Anterior cingulate cortex (tissue), 58 donors: Measurements from ENCODE around the gene NCAM2.

Experiments used
- DNase-seq, 58 donors: peaks; one replicate each; lab custom pipeline; 2025; lab: John Stamatoyannopoulos, UW

NCAM2 gene

DNA sequence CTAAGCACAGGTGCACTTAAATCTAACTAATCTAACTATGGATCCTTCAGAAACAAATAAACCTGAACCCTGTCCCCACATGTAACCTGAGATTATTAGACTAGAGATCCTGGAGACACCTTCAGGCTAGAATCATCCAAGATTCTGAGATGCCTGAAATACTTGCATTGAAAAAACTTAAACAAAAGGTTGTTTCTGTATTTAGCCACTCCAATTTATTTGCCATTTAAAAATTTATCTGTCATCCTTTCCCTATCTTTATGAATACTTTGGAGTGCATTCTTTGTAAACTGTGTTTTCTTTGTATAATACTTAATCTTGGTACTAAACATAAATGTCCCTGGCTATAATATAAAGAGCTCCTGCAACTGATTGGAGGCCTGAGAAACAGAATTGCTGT is 270.7 kb downstream of the NCAM2 start:
- DNase-seq, result no peak

GRCh38 chr21:21279193-21279901 is 281.1 kb downstream of the NCAM2 start:
- no peak for DNase-seq

- DNase-seq, result no peak
These were observed 285.6 kb downstream of the NCAM2 start for GRCh38 chr21:21283810-21284209.

DNA sequence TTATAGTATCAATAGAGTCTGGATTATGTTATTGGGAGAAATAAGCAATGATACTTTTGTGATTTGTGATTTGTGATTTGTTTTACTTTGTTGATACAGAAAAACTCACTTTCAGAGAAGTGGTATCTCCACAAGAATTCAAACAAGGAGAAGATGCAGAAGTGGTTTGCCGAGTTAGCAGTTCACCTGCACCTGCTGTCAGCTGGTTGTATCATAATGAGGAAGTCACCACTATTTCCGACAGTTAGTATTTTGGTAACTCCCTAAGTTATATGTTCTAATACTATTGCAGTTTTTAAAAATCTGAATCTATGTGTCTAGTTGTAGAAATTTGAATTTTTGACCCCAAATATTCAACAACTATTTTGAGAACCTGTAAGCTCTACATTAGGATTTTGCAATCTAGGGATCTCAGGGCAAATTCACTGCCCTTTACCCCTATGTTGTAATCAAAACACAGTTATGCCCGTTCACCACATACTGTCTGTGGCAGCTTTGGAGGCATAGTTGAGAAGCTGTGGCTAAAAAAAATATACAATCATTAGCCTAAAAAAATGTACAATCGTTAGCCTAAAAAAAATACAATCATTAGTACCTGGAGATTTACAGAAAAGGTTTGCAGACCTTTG is 288.1 kb downstream of the NCAM2 start:
- DNase-seq, result no peak

GRCh38 chr21:21290751-21291150 is 292.5 kb downstream of the NCAM2 start:
- no peak for DNase-seq

- DNase-seq, result no peak
These were observed 293.8 kb downstream of the NCAM2 start for GRCh38 chr21:21291883-21292569.

GRCh38 chr21:21295303-21295702 is 297.1 kb downstream of the NCAM2 start:
- DNase-seq, result no peak

DNA sequence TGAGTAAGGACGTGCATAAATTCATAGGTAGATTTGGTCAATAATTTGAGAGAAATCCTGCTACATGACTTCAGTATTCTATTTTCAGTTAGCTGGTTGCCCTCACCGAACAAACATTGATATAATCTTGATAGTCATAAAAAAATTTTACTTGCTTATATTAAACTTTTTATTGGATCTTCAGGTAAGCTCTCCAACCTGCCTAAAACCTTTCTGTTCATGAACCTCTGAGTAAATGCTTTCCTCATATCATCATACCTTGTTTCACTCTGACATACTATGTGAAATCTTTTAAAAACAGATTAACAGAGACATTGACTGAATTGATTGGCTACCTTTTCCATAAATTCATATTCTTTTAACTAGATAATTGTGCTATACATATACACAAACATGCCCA is 299.0 kb downstream of the NCAM2 start:
- no peak for DNase-seq

DNA sequence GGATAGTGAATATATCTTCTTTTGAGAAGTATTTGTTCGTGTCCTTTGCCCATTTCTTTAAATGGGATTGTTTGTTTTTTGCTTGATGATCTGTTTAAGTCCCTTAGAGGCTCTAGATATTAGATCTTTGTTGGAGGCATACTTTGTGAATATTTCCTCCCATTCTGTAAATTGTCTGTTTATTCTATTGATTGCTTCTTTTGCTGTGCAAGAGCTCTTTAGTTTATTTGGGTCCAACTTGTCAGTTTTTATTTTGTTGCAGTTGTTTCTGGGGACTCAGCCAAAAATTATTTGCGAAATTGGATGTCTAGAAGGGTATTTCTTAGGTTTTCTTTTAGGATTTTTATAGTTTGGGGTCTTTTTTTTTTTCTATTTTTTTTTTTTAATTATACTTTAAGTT is 302.8 kb downstream of the NCAM2 start:
- no peak for DNase-seq

GRCh38 chr21:21309510-21309909 is 311.3 kb downstream of the NCAM2 start:
- DNase-seq, result no peak

GRCh38 chr21:21324297-21324696 is 326.1 kb downstream of the NCAM2 start:
- no peak for DNase-seq

DNA sequence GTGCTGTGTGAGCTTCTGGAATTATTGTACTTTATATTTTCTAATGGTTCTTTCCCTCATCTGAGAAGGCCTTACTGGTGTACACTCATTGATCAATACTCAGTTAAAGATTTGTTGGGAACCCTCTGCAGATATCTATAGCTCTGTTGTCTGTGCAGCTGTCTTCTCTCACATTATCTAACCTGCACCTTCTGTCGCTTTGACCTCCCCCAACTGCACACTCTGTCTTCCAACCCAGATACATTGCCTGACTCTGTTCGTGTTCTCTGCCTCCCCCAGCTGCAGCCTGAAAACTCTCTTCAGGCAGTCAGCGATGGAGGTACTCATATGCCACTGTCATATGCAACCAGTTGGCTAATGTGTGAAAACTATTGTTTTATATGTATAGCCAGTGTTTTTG is 334.3 kb downstream of the NCAM2 start:
- DNase-seq, result peak in 1 of 58 donors; percentile 3

GRCh38 chr21:21341041-21341440 is 342.8 kb downstream of the NCAM2 start:
- DNase-seq, result no peak

DNA sequence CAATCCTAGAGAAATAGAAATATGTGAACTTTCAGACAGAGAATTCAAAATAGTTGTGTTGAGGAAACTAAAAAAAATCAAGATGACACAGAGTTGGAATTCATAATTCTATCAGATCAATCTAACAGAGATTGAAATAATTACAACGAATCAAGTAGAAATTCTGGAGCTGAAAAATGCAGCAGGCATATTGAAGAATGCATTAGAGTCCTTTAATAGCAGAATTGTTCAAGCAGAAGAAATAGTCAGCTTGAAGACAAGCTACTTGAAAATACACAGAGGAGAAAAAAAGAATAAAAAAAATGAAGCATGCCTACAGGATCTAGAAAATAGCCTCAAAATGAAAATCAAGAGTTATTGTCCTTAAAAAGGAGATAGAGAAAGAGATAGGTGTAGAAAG is 347.1 kb downstream of the NCAM2 start:
- no peak for DNase-seq

- no peak for DNase-seq
These were observed 347.7 kb downstream of the NCAM2 start for GRCh38 chr21:21345872-21346271.

GRCh38 chr21:21366277-21366676 is 368.1 kb downstream of the NCAM2 start:
- DNase-seq, result no peak

- no peak for DNase-seq
These were observed 369.4 kb downstream of the NCAM2 start for GRCh38 chr21:21367583-21367982.

- no peak for DNase-seq
These were observed 375.8 kb downstream of the NCAM2 start for GRCh38 chr21:21373969-21374368.

DNA sequence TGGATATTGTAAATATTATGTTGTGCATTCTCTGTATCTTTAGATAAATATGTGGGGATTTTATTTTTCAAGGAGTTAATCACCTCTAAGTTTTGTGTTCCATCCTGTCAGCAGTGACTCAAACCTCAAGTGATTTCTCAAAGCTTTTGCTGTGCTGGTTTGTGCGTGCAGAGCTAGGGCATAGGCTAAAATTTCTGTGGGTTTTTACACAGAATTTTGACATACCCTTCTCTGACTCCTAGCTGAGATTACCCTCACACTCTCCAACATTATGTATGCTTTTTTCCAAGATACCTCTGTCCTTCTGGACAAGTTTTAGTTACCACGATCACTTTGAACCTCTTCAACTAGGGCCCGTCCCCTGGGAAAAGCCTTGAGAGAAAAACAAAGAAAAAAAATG is 384.9 kb downstream of the NCAM2 start:
- DNase-seq, result no peak

GRCh38 chr21:21384977-21385376 is 386.8 kb downstream of the NCAM2 start:
- DNase-seq, result no peak

DNA sequence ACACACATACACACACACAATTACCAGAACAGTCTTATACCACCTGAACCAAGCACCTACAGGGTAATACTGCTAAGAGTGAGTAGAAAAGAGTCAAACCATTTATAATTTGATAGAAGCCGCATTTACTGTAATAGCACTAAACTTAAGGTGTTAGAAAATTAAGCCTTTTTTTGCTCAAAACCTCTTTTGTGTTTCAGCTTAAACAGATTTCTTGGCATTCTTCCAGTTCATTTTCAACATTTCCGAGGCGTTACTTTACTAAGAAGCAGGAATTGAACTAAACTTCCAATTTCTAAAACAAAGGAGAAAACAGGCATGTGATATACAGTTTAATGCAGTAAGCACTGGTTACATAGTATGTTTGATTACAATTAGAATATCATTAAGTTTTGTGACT is 387.2 kb downstream of the NCAM2 start:
- no peak for DNase-seq

DNA sequence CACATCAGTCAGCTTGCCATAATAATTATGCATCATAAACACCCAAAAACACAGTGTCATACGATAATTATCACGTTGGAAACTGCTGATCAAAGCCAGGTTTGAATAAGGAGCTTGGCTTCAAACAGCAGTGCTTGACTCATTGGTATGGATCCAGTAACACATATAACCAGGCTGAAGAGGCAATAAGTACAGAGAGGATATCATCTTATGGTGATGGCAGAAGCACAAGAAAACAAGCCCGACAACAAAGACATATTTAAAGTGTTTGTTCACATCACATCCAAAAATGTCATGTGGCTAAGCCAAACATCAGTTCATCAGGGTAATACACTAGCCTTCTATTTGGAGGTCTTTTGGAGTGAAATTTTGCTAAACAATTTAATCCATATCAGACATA is 389.7 kb downstream of the NCAM2 start:
- no peak for DNase-seq
